Measurements from ENCODE around the gene SLC12A9. TPM values are rescaled to one million over a fixed set of nuclear protein-coding genes. Genes with fewer than 3 reads are reported as not detected.

Gene SLC12A9
- total RNA-seq, 1 donor, result 16.0 TPM

- H3K4me3 ChIP-seq (ENCODE audit: low read depth, low read length), result peak overlapping the region; percentile 67
- DNase-seq (ENCODE audit: low read depth), result no peak
- TF ChIP-seq CTCF (IDR thresholded peaks at IDR 0.05; ENCODE audit: insufficient read depth, low read depth, low read length), result no peak
These were observed 35.9 kb downstream of the SLC12A9 start for GRCh38 chr7:100888291-100888987.

DNA sequence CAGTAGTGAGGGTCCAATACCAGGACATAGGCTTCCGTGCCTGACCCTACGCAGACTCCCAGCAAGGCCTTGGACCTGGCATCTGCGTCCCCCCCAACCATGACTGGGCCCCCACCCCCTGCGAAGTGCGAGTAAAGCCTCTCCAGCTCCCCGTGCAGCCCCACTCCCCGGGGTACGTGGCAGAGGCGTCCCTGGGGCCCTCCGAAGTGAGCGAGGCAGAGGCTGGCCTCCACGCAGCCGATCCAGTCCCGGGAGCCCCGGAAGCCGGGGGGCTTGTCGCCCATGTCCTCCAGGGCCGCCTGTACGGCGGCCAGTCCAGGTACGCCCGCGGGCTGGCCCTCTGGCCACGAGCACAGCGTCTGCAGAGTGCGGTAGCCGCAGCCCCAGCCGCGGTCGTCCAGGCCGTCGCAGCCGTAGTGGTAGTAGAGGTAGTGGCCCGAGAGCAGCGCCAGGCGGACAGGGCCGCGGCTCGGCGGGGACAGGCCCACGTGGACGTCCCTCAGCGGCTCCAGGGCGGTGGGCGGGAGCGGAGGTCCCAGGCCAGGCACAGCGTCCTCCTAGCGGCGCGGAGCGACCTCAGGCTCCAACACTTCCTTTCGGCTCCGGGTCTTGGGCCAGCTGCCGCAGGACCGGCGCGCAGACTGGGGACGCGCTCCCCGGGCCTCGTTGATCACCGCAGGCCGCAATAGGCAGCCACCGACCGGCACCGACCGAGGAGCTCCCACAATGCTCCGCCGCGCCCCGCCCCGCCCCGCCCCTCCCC is 36.7 kb downstream of the SLC12A9 start, which contains the start of gene UFSP1:
Gene UFSP1 (minus strand): TSS at position 728 of the 763 bp plus-strand sequence. CDS start 444 bp downstream, at position 284.
- TF ChIP-seq CTCF (IDR thresholded peaks at IDR 0.05; ENCODE audit: insufficient read depth, low read depth, low read length), result no peak
- H3K4me3 ChIP-seq (ENCODE audit: low read depth, low read length), result peak within 1 kb of the TSS; percentile 67
- DNase-seq (ENCODE audit: low read depth), result no peak

DNA sequence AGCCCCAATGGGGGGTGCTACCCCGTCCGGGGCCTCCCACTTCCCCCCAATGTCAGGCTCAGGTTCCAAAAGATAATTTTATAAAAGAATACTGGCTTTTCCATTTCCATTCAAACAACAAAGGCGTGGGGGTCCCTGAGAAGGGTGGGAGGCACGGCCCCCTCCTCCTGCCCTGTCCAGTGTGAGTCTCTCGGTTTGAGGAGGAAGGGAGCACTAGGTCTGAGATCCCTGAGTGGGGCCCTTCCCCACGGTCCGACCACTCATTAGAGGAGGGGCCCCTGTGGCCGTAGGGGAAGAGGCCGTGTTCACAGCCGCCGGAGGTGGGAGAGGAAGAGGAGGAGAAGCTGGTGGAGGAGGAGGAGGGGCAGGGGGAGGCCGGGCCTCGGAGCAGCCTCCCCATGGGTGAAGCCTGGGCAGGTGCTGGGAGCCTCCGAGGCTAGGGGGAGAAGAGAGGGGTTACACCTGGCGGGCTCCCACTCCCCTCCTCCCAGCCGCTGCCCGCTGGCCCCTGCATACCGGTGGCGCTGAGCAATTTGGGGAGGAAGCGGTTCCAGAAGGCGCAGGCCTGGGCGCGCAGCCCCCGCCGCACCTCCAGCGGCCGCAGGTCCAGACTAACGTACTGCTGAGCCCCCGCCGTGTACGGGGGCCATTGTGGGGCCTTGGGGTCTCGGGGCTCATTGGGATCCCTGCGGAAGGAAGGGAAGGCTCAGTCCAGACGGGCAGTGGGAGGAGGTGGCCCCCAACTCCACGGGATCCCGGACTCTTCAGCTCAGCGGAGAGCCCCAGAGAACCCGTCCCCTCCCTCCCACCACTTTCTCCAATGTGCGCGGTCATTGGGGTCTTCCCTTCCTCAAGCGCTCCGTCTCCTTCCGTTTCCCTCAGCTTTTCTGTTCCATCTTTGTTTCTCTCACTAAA is 38.4 kb downstream of the SLC12A9 start:
- DNase-seq (ENCODE audit: low read depth), result no peak
- TF ChIP-seq CTCF (IDR thresholded peaks at IDR 0.05; ENCODE audit: insufficient read depth, low read depth, low read length), result no peak
- peak overlapping the region; percentile 64 for H3K4me3 ChIP-seq (ENCODE audit: low read depth, low read length)

DNA sequence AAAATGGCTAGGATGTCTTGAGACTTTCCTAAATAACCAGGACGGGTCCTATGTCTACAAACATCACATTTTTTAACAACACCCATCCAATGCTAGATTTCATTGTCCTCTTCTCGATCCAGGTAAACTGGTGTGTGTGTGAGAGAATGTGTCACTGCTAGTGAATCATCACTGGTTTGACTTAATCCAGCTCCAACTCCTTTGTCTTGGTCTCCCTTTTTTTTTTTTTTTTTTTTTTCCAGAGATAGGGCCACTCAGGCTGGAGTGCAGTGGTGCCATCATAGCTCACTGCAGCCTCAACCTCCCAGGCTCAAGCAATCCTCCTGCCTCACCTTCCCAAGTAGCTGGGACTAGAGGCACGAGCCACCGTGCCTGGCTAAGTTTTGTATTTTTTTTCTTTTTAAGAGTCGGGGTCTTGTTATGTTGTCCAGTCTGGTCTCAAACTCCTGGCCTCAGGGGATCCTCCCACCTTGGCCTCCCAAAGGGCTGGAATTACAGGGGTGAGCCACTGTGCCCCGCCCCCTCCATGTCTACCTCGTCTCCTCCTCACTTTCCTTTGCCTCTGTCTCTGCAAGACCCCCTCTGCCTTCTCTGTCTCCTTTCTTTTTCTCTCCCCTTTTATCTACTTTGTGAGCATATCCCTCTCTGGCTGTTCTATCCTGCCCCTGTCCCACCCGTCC is 39.2 kb downstream of the SLC12A9 start:
- no peak for TF ChIP-seq CTCF (IDR thresholded peaks at IDR 0.05; ENCODE audit: insufficient read depth, low read depth, low read length)
- no peak for DNase-seq (ENCODE audit: low read depth)
- no peak overlapping the region for H3K4me3 ChIP-seq (ENCODE audit: low read depth, low read length)

GRCh38 chr7:100892364-100893317 is 40.1 kb downstream of the SLC12A9 start:
- no peak overlapping the region for H3K4me3 ChIP-seq (ENCODE audit: low read depth, low read length)
- DNase-seq (ENCODE audit: low read depth), result no peak
- TF ChIP-seq CTCF (IDR thresholded peaks at IDR 0.05; ENCODE audit: insufficient read depth, low read depth, low read length), result no peak
